HCT116 (cell line): Measurements from ENCODE around the gene HOXB3.

Experiments
- CTCF ChIP-seq, 3 experiments: fragments of 200-600 bp in 1 of 3; sonication (generic) in 1 of 3; IDR thresholded peaks in 2 of 3; conservative IDR thresholded peaks in 1 of 3; 2 replicates each; pipeline ENCODE4 v1.5.1; 2012 to 2017; ENCODE audit warnings: low read depth in 2 of 3, low read length in 2 of 3, antibody characterized with exemption in 1 of 3, borderline replicate concordance in 1 of 3, control low read depth in 1 of 3, mild to moderate bottlenecking in 1 of 3, mixed read lengths in 1 of 3, mixed run types in 1 of 3, moderate library complexity in 1 of 3; ENCODE audit not compliant: insufficient read depth in 1 of 3
- EZH2phosphoT487 ChIP-seq: fragments of 200-600 bp; IDR thresholded peaks from 2 replicates; pipeline ENCODE4 v1.6.1; 2018; ENCODE audit warnings: antibody characterized with exemption, borderline replicate concordance
- POLR2A ChIP-seq: IDR thresholded peaks from 2 replicates; pipeline ENCODE4 v1.7.0; 2011; ENCODE audit warnings: borderline replicate concordance; ENCODE audit not compliant: insufficient read depth, insufficient read length; ENCODE audit errors: extremely low read depth

GRCh38 chr17:48513097-48513496 is 76.9 kb downstream of the HOXB3 start:
- TF ChIP-seq POLR2A = no peak
- TF ChIP-seq EZH2phosphoT487 = no peak
- no peak for TF ChIP-seq CTCF (IDR thresholded peaks at IDR 0.05 in 2 of 3, conservative IDR thresholded peaks at IDR 0.05 in 1 of 3; ENCODE audit: borderline replicate concordance in 1 of 3, insufficient read depth in 1 of 3, low read depth in 2 of 3, low read length in 2 of 3)
